ENCODE measurements around the gene ZFPL1.
"Not testable (repeated sequence)": the region's sequence is repeated elsewhere in the genome, so short reads cannot be mapped to it uniquely, and the experiment has no call there.

GRCh38 chr11:65118891-65119669 is 35.1 kb downstream of the ZFPL1 start:
- TF ChIP-seq, protein P1, sequence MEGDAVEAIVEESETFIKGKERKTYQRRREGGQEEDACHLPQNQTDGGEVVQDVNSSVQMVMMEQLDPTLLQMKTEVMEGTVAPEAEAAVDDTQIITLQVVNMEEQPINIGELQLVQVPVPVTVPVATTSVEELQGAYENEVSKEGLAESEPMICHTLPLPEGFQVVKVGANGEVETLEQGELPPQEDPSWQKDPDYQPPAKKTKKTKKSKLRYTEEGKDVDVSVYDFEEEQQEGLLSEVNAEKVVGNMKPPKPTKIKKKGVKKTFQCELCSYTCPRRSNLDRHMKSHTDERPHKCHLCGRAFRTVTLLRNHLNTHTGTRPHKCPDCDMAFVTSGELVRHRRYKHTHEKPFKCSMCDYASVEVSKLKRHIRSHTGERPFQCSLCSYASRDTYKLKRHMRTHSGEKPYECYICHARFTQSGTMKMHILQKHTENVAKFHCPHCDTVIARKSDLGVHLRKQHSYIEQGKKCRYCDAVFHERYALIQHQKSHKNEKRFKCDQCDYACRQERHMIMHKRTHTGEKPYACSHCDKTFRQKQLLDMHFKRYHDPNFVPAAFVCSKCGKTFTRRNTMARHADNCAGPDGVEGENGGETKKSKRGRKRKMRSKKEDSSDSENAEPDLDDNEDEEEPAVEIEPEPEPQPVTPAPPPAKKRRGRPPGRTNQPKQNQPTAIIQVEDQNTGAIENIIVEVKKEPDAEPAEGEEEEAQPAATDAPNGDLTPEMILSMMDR (IDR thresholded peaks at IDR 0.05): not testable (repeated sequence)
- TF ChIP-seq POLR2A (IDR thresholded peaks at IDR 0.05): not testable (repeated sequence)
